HepG2 (cell line): ENCODE results near the gene EPS8.

Experiments used
- CTCF ChIP-seq: sonication (generic); formaldehyde crosslinking; IDR thresholded peaks from 2 replicates; pipeline ENCODE4 v1.5.0; 2020; ENCODE audit warnings: mild to moderate bottlenecking, missing genetic modification reagents, moderate library complexity
- FOSL2 ChIP-seq: sonication (generic); formaldehyde crosslinking; IDR thresholded peaks from 2 replicates; pipeline ENCODE4 v1.4.0; 2020; ENCODE audit warnings: missing genetic modification reagents
- FOXP4 ChIP-seq: sonication (generic); formaldehyde crosslinking; IDR thresholded peaks from 2 replicates; pipeline ENCODE4 v1.4.0; 2020; ENCODE audit warnings: missing genetic modification reagents
- HOXA3 ChIP-seq: sonication (generic); formaldehyde crosslinking; IDR thresholded peaks from 2 replicates; pipeline ENCODE4 v1.5.0; 2020; ENCODE audit warnings: missing genetic modification reagents
- MTF1 ChIP-seq: sonication (generic); formaldehyde crosslinking; IDR thresholded peaks from 2 replicates; pipeline ENCODE4 v1.5.0; 2020; ENCODE audit warnings: missing genetic modification reagents
- MXD1 ChIP-seq: sonication (generic); formaldehyde crosslinking; IDR thresholded peaks from 2 replicates; pipeline ENCODE4 v1.4.0; 2020; ENCODE audit warnings: mild to moderate bottlenecking, missing genetic modification reagents
- NR3C1 ChIP-seq: sonication (generic); formaldehyde crosslinking; IDR thresholded peaks from 2 replicates; pipeline ENCODE4 v1.4.0; 2020; ENCODE audit warnings: missing genetic modification reagents
- POGK ChIP-seq: sonication (generic); formaldehyde crosslinking; conservative IDR thresholded peaks from 2 replicates; pipeline ENCODE4 v1.8.0; 2022; ENCODE audit warnings: mild to moderate bottlenecking, moderate library complexity, missing genetic modification reagents
- POLR2A ChIP-seq, 2 experiments: IDR thresholded peaks; 2 replicates each; pipeline ENCODE4 v1.6.1; 2011; ENCODE audit warnings: low read depth in 2 of 2, low read length in 2 of 2, mild to moderate bottlenecking in 1 of 2, moderate library complexity in 1 of 2; ENCODE audit not compliant: insufficient read depth in 1 of 2
- POLR2AphosphoS5 ChIP-seq: IDR thresholded peaks from 2 replicates; pipeline ENCODE4 v1.6.1; 2012; ENCODE audit warnings: low read depth, low read length
- ZNF10 ChIP-seq: sonication (generic); formaldehyde crosslinking; IDR thresholded peaks from 2 replicates; pipeline ENCODE4 v1.4.0; 2020; ENCODE audit warnings: mild to moderate bottlenecking, low read depth, missing genetic modification reagents, borderline replicate concordance

- TF ChIP-seq NR3C1 = no peak
- TF ChIP-seq POGK (CRISPR knock-in tag) = no peak
- no peak for TF ChIP-seq POLR2AphosphoS5
- TF ChIP-seq HOXA3 (CRISPR knock-in tag) = no peak
- TF ChIP-seq MTF1 (CRISPR knock-in tag) = no peak
- TF ChIP-seq FOXP4 = no peak
- TF ChIP-seq CTCF (CRISPR knock-in tag) = no peak
- TF ChIP-seq FOSL2 (CRISPR knock-in tag) = no peak
- no peak for TF ChIP-seq POLR2A (IDR thresholded peaks at IDR 0.05; ENCODE audit: insufficient read depth in 1 of 2, low read depth in 2 of 2, low read length in 2 of 2)
- no peak for TF ChIP-seq MXD1
- TF ChIP-seq ZNF10 = no peak
These were observed 35.0 kb downstream of the EPS8 start for GRCh38 chr12:15754233-15754632.
